ENCODE data around the gene TSC2.
"Not testable (repeated sequence)": the region's sequence is repeated elsewhere in the genome, so short reads cannot be mapped to it uniquely, and the experiment has no call there.

TSC2 gene

DNA sequence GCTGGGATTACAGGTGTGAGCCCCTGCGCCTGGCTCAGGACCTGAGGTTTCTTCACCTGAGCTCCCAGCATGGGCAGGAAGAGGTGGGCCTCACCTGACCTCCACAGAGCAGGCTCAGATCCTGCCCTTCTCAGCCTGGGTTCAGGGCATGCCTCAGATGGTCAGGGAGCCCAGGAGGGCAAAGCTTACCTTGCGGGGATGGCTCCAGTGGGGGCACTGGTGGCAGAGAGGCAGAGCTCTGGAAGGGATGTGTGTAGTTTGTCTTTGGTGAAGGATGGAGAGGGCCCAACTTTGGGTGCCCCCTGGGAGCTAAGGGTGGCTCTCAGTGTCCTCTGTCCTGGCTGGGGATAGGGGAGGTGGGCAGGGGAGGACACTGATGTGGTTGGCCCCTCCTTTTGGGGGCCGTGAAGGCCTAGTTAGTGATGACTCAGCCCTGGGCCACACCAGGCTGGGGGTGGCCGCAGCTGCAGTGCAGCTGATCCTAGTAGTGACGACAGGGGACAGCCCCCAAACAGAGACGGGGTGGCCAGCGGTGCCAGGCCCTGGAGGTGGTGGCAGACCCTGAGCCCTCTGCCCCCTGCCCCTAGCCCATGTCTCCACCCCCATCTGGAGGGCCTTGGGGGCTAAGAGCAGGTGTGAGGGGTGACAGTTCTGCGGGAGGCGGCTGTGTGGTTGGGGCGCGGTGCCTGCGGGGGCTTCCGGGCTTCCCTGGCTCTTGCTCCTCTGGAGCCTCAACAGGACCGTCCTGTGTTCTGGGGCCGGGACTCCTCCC lies 15.3 kb upstream of the TSC2 start:
- no peak for DNase-seq

DNA sequence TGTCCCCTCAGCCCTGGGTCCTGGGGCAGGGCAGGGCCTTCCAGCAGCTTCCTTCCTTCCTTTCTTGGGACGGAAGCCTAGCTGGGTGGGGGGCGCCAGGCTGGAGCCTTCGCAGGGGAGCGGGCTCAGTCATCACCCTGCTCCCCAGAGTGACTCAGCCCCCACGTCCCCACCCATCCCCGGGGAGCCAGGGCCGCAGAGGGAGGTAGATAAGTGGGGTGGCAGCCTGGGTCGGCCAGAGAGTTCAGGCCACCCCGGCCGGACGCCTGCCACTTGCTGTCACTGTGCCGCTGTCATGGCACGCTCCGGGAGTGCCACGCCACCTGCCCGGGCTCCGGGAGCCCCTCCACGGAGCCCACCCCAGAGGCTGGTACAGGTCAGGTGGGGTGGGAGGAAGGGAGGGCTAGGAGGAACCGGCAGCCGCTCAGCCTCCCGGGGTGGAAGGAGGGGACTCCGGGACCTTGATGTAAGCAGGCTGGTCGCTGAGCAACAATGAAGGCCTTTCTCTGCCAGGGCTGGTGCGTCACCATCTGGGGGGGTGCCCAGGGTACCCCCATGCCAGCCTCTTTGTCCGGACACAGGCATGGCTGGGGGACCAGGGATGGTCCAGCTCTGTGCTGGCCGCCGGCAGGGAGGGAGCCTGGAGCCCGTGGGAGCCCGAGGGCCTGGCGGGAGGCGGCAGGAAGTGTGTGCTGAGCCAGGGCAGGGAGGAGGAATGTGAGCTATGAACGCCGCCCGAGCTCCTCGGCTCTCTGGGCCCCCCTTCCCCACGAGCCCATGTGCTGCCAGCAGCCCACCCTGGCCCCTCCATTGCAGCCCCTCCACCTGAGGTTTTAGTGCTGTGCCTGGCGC lies 14.5 kb upstream of the TSC2 start:
- DNase-seq = peak; percentile 31

DNA sequence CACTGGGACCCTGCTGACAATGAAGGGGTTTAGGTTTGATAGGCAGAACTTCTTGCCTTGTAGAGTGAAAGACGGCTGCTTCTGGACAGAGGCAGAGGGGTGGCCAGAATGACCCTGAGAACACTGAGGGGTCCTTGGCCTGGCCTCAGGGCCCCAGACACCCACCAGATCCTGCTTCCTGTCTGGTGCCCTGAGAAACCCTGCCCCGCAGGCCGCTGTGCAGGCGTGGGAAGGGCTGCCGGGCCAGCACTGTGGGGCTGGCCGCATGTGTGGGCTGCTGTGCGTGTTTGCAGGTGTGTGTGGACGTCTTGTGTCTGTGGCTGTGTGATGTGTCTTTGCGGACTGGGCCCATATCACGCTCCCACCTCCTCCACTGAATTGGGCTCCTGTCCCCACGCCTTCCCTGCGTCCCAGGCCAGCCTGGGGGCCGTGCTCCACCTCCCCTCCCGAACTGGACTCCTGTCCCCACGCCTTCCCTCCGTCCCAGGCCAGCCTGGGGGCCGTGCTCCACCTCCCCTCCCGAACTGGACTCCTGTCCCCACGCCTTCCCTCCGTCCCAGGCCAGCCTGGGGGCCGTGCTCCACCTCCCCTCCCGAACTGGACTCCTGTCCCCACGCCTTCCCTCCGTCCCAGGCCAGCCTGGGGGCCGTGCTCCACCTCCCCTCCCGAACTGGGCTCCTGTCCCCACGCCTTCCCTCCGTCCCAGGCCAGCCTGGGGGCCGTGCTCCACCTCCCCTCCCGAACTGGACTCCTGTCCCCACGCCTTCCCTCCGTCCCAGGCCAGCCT lies 13.7 kb upstream of the TSC2 start:
- not testable (repeated sequence) for DNase-seq

DNA sequence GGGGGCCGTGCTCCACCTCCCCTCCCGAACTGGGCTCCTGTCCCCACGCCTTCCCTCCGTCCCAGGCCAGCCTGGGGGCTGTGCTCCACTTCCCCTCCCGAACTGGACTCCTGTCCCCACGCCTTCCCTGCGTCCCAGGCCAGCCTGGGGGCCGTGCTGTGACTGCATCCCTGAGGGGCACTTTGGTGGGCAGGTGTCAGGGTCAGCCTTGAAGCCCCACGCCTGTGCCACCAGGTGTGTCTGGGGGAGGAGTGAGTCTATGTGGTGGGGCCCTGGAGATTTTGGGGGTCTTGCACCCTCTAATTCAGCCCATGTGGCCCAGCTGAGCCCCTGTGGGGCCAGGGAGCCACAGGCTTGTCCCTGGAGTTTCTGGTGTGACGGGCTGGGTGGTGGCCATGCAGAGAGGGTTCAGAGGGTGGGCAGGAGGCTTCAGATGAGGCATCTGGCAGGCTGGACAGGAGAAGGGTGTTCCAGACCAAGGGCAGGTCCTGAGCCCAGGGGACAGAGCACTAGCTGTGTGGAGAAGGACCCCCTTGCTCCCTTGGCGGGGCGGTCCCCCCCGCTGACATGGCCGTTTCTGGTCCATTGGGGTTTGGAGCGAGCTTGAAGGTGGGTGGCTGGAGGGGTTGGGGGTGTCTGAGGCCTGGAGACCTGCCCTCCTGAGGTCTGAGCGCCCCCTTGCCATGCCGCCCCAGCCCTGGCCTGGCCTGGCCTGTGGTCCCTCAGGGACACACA lies 12.9 kb upstream of the TSC2 start:
- DNase-seq = no peak

DNA sequence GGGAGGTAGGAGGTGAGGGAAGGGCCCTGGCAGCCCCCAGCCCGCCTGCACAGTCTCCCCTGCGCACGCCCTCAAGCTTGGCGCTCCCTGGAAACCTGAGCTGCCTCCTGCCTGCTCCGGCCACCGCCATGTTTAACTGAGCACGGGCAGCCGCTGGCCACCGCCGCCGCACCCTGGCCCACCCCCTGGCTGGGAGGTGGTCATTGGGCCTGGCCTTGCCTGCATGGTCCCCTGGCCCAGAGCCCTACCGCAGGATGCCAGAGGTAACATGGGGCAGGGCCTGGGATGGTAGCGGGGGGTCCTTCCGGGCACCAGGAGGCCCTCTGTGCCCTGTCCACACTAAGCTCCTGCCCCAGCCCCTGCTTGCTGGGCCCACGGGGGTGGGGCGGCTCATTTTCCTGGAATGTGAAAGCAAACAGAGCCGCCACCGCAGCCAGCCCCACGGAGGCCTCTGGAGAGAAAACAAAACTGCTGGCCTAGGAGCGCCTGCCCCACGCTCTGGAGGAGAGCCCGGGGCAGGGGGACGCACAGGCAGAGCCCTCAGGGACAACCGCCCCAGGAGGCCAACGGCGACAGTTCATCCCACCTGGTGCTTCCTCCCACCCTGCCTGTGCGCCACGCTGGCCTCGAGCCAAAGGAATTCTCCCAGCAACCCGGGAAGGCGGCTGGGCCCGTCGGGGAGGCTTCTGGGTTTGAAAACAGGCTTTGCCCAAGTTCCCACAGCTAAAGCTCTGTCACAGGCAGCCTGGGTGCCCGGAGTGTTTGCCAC lies 12.2 kb upstream of the TSC2 start:
- DNase-seq = no peak

DNA sequence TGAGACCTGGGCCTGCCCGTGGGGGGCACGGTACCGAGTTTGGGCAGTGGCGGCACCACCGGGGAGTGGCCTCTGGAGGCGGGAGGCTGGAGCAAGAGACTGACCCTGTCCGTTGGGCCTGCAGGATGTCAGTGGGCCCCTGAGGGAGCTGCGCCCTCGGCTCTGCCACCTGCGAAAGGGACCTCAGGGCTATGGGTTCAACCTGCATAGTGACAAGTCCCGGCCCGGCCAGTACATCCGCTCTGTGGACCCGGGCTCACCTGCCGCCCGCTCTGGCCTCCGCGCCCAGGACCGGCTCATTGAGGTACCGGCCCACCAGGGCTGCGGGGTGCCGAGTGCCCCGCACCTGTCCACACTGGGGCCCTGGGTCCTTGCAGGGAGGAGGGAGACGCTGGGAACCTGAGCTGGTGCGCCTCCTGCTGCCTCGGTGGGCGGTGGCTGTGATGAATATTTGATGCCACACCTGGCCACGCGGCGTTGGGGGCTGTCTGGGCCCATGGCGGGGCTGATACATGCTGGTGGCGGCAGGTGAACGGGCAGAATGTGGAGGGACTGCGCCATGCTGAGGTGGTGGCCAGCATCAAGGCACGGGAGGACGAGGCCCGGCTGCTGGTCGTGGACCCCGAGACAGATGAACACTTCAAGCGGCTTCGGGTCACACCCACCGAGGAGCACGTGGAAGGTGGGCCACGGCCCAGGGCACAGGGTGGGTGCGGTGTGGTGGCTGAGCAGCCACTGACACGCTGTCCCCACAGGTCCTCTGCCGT lies 11.4 kb upstream of the TSC2 start:
- no peak for DNase-seq

DNA sequence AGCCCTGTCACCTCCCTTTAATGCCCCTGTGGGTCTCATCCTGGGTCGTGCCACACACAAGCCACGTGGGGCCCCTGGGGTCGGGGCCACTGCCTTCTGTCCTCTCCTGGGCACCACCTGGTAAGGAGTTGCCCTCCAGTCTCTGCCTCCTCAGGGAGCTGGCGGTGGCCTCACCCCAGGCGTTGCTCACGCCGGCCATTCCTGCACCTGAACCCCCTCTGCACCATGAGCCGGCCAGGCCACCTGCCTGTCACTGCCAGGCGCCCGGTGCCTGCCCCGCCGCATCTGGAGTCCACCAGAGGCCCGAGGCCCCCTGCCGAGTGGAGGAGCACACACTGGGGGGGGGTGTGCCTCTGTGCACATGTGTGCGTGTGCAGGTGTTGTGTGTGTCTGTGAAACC lies 10.7 kb upstream of the TSC2 start:
- DNase-seq = no peak

DNA sequence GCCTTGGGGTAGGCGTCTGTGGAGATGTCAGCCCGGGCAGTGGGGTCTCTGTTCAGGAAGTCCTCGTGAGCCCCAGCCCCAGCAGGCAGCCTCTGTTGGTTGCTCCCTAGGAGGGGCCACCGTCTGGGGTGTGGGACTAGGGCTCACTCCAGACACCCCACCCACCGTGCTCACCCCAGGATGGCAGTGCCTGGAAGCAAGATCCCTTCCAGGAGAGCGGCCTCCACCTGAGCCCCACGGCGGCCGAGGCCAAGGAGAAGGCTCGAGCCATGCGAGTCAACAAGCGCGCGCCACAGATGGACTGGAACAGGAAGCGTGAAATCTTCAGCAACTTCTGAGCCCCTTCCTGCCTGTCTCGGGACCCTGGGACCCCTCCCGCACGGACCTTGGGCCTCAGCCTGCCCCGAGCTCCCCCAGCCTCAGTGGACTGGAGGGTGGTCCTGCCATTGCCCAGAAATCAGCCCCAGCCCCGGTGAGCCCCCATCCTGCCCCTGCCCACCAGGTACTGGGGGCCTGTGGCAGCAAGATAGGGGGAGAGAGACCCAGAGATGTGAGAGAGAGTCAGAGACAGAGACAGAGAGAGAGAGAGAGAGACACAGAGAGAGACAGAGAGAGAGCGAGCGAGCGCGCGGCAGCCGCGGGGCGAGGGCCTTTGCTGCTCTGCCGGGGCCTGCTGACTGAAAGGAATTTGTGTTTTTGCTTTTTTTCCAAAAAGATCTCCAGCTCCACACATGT lies 10.0 kb upstream of the TSC2 start:
- no peak for DNase-seq

DNA sequence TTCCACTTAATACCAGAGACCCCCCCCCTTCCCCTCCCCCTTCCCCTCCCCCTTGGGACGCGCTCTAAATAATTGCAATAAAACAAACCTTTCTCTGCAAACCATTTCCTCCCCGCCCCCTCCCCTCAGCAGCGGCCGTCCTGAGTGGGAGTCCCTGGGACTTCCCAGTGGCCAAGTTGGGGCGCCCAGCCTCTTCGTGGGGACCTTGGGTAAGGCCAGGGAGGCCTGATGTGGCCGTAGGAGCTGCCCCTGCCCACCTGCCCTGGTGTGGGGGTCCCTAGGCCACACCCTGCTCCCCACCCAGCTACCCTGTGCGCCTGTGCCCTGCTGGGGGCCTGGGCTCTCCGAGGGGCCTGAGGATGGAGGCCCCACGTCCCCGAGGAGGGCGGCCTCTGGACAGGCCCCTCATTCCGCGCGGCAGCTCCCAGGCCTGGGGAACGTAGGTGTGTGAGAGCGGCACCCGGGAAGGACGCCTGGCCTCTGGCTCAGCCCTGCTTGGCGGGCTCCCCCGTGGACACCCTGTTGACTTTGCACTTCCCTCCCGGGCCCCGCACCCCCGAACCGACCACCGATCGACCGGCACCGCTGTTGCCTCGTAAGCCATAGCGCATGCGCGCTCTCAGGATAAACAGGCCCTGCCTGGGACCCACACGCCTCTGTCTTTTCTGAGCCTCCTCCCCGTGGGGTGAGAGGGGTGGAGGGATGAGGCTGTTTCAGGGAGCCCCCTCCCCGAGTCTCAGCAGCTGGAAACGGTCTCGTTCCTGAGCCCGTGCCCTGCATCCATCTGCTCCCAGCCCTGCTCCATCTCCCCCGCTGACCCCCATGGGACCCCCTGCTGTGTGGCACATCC lies 9.2 kb upstream of the TSC2 start:
- DNase-seq = no peak

DNA sequence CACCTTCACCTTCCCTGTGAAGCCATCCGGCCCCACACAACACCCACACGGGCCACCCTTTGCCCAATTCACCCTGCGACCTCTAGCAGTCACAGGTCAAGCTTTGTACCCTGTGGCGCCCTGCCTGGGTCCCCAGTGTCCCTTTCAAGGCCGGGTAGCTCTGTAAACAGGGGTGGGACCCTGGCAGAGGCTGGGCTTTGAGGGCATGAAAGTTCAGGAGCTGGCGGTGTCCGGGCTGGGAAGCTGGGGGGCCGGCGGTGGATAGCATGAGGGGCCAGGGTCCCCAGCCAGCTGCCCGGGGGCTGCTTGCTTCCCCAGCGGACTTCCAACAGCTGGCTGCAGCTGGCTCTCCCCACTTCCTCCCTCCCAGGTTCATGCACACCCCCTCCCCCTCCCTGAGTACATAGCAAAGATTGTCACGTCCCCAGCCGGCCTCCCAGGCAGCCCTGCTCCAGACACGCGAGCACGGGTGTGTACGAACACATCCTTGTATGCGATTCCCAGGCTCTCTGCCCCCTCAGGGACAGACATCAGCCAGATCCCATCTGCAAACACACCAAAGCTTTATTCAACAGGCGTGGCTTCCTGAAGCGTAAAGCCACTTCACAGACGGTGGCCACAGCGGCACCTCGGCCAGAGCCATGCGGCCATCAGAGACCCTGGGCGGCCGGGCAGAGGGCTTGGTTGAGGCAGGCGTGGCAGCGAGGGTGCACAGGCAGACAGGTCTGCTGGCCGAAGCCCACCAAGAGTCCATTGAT lies 8.3 kb upstream of the TSC2 start:
- no peak for DNase-seq

DNA sequence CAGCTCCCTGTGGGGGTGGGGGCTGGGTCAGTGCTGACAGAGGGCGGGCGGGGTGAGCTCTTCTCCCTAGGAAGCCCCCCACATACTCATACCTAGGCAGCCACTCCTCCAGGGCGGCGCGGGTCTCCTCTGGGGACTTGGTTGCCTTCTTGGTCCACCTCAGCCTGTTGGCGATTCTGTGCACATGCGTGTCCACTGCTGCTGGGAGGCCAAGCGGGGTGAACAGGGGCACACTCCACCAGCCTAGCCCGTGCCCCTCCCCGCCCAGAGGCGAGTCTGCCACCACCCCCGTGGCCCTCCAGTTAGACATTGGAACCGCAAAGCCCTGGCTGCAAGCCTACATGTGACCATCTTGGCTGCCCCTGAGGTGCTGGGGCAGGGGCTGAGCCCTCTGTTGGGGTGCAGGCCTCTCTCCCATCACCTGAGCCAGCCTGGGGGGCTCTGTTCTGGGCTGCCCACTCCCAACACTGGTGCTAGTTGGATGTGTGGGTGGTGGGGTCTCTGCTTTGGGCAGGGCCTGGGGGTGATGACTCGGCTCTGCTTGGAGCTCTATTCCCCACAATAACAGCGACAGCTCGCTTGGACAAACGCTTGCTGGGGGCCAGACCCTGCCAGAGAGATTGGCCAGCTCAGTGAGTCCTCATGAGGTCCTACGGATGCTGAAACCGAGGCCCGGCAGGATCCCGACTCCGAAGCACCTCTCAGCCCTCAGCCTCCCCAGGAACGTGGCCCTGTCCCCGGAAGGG lies 7.6 kb upstream of the TSC2 start:
- no peak for DNase-seq

DNA sequence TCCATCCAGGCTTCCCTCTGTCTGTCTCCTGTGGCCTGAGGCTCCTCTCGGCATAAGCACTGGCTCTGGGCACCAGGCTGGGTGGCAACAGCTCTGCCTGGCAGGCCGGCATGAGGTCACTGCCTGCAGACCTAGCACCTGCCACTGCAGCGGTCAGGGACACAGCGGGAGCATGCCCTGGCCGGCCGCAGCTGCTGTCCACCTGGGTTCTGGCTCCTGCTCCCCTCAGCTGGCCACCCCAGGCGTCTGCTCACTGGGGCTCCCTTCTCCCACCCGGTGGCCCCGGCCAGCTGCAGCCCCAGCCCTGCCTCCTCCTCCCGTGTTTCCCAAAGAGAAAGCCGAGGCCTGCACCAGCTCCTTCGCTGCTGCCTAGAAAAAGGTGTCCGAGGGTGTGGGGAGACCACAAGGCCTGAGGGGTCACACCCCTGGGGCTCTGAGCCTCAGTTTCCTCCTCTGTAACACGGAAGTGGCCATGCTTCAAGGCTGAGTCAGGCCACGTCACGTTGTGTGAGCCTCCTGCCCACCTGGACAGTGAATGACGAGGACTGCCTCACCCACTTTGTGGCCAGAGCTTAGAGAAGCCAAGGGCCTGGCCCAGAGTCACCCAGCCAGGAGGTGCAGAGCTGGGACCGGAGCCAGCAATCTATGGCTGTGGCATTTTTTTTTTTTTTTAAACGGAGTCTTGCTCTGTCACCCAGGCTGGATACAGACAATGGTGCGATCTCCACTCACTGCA lies 6.8 kb upstream of the TSC2 start:
- DNase-seq = no peak

DNA sequence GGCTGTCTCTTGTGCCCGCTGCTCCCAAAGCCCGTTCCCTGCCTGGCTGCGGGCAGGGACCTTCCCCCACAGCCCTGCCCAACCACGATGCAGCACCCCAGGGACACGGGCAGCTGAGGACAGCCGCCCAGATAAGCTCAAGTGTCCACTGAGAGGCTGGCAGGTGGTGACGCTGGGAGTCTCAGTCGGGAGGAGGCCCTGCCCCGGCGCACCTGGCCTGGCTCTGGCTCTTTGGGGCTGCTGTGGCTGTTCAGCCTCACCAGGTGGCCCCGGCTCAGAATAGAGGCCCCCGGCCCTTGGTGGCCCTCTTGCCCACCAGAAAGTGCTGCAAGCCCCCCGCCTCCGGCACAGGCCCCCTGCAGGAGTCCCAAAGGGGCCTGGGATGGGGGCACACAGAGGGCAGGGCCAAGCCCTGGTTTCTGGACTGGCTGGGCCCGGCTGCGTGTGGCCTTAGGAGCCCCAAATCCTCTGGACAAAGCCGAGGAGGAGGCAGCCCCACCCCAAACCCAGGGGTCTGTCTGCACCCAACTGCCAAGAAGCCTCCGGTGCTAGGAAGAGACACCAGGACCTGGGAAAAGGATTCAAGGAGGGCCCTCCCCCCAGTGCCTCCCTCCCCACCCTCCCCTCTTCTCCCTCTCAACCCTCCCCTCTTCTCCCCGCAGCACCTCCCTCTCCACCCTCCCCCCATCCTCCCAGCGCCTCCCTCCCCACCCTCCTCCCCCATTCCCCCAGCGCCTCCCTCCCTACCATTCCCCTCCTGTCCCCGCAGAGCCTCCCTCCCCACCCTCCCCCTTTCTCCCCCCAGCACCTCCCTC lies 5.4 kb upstream of the TSC2 start:
- DNase-seq = no peak

DNA sequence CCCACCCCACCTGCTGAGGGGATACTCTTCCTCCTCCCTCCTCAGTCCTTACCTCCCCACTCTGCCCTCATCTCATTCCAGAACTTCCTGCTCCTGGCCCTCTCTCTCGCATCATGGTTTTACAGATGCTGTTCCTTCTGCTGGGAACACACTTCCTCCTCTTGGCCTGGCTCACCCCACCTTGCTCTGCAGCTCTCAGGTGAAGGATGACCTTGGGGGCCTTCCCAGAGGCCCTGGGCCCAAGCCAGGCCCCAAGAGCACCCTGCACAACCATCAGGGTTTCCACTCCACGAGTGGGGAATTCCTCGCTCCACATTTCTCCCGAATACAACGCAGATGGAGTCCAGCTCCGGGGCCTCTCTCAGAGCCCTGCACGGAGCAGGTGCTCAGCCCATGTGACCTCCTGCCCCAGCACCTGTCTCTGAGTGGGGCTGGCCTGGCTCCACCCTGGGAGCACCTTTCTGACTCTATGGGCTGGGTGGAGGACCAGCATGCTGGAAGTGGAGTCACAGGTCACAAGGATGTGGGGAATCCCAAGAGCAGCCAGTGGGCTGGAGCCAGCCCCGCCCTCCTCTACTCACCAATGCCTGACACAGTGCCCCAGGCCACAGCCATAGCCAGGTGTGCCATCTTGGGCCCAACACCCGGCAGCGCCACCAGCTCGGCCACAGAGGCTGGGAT lies 4.7 kb upstream of the TSC2 start:
- no peak for DNase-seq

DNA sequence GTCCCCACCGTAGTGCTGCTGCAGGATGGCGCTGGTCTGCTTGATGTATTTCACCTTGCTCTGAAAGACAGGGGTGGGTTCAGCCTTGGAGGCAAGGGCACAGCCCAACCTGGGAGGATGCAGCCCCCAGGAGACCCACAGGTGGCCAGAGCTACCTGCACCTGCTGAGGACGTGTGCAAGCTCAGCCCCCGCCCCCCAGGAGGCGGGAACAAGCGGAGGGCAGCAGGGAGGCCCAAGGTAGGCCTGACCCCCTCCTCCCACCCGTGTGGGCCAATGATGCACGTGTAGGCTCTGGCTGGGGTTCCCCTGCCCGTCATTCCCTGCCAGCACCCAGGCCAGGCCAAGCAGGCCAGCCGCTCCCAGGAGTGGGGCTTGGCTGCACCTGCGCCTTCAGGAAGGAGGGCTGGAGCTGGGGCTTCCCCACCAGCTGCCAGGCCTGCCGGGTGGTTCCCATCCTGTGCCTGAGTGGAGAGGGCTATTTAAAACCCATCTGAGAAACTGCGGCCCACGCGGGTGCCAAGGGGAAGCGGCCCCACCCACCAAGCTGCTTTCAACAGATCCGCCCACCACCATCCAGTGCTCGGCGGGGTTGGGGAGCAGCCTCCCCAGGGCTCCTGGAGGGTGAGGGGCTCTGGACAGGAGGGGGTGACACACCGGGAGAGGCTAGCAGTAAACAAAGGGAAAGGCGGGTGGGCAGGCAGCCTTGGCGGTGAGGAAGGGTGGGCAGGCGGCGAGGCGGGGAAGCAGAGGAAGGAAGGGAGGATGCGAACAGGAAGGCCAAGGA lies 3.9 kb upstream of the TSC2 start:
- DNase-seq = no peak

Data from activated CD8-positive, alpha-beta memory T cell treated with anti-CD3 and anti-CD28 coated beads, Interleukin-2, amount 50 U/mL, for 4 hours (primary cell).